Breast epithelium (tissue), 4 donors: ENCODE results near the gene OTUD1. TPM values are rescaled to one million over a fixed set of nuclear protein-coding genes. Genes with fewer than 3 reads are reported as not detected.

Experiments used
- DNase-seq, 2 donors: peaks; one replicate each; pipeline ENCODE4 v3.0.0-alpha.2; 2019; ENCODE audit warnings: low spot score in 2 of 2
- H3K27ac ChIP-seq, 2 donors: fragments of 200-600 bp; sonication (generic) in 1 of 2; one replicate each; pipeline ENCODE4 v1.5.1; 2016 to 2019; ENCODE audit warnings: mild to moderate bottlenecking in 1 of 2
- H3K27me3 ChIP-seq, 2 donors: fragments of 200-600 bp; sonication (generic) in 1 of 2; one replicate each; pipeline versions ENCODE4 v1.5.1 to v1.6.0; 2017 to 2019; ENCODE audit warnings: control low read depth in 1 of 2, mild to moderate bottlenecking in 1 of 2
- H3K36me3 ChIP-seq: fragments of 200-600 bp; one replicate; pipeline ENCODE4 v1.5.1; 2019
- H3K4me1 ChIP-seq, 2 donors: fragments of 200-600 bp; sonication (generic); one replicate each; pipeline ENCODE4 v1.5.1; 2016 to 2019; ENCODE audit warnings: control low read depth in 1 of 2
- H3K4me3 ChIP-seq, 3 donors: fragments of 200-600 bp; sonication (generic); 1 replicate in 2 of 3; 2 replicates in 1 of 3; pipeline ENCODE4 v1.5.1; 2016 to 2019; ENCODE audit warnings: mild to moderate bottlenecking in 3 of 3, moderate library complexity in 2 of 3
- H3K9me3 ChIP-seq, 2 donors: fragments of 200-600 bp; sonication (generic) in 1 of 2; one replicate each; pipeline ENCODE4 v1.5.1; 2016 to 2019; ENCODE audit warnings: control low read depth in 1 of 2
- POLR2A ChIP-seq: fragments of 450-650 bp; IDR thresholded peaks from one replicate; pipeline ENCODE4 v1.6.1; 2016; ENCODE audit warnings: antibody characterized with exemption, mild to moderate bottlenecking, moderate library complexity
- POLR2AphosphoS5 ChIP-seq, 3 donors: sonication (generic); formaldehyde crosslinking; IDR thresholded peaks; one replicate each; pipeline ENCODE4 v1.6.1; 2017; ENCODE audit warnings: antibody characterized with exemption in 3 of 3
- intact Hi-C: fragments of 100-400 bp; cut with DNase I; formaldehyde crosslinking; loops from one replicate; pipeline ENCODE4 v1.15.1; 2023; ENCODE audit warnings: low total_unique reads
- total RNA-seq, 3 donors: library from RNA; depleted of rRNA; stranded (reverse); fragments of >200 nt; gene quantifications; one replicate each; pipeline ENCODE4 v1.1.0, GENCODE V29; 2016
- TF ChIP-seq, protein P1 (sequence below), 3 donors: fragments of 450-650 bp; IDR thresholded peaks; one replicate each; pipeline ENCODE4 v1.5.1; 2016 to 2017; ENCODE audit warnings: antibody characterized with exemption in 3 of 3, mild to moderate bottlenecking in 3 of 3, moderate library complexity in 3 of 3

The OTUD1 gene
- total RNA-seq, 3 donors from 2014 or later = 8.8 to 20.2 (median 15.7) TPM

DNA sequence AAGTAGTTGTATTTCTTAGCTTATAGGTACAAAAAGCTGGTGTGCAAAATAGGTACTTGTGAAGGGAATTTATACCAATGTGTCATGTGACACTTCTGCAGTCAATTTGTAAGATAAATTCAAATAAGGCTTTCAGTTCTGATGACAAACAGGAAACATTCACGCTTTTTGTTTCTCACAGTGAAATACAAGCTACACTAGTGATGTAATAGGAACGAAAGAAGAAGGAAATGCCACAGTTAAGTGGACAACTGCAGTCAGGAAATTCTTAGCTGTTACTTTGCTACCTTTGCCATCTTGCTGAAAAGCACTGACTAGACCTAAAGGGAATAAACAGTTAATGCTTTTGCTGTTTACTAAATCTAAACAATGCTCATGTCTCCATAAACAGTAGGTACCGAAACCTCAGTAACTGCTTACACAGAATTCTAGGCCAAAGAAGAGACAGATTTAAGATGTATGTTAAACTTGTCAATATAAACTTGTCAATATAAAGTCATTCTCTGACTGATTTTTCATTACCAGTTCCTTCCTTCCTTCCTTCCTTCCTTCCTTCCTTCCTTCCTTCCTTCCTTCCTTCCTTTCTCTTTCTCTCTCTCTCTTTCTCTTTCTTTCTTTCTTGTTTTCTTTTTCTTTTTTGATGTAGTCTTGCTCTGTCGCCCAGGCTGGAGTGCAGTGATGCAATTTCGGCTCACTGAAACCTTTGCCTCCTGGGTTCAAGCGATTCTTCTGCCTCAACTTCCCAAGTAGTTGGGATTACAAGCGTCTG, 10.1 kb downstream of the OTUD1 start:
- intact Hi-C loops = no loop called here
- TF ChIP-seq POLR2A (no peak), POLR2AphosphoS5 (IDR thresholded peaks at IDR 0.05) (no peak)
- TF ChIP-seq, protein P1, sequence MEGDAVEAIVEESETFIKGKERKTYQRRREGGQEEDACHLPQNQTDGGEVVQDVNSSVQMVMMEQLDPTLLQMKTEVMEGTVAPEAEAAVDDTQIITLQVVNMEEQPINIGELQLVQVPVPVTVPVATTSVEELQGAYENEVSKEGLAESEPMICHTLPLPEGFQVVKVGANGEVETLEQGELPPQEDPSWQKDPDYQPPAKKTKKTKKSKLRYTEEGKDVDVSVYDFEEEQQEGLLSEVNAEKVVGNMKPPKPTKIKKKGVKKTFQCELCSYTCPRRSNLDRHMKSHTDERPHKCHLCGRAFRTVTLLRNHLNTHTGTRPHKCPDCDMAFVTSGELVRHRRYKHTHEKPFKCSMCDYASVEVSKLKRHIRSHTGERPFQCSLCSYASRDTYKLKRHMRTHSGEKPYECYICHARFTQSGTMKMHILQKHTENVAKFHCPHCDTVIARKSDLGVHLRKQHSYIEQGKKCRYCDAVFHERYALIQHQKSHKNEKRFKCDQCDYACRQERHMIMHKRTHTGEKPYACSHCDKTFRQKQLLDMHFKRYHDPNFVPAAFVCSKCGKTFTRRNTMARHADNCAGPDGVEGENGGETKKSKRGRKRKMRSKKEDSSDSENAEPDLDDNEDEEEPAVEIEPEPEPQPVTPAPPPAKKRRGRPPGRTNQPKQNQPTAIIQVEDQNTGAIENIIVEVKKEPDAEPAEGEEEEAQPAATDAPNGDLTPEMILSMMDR (IDR thresholded peaks at IDR 0.05) = no peak
- no peaks in the 10 kb centered on the region for H3K36me3 ChIP-seq
- H3K4me3 ChIP-seq = no peak overlapping the region
- no peak overlapping the region for H3K27ac ChIP-seq
- H3K9me3 ChIP-seq = no peaks in the 10 kb centered on the region
- no peak for DNase-seq
- H3K4me1 ChIP-seq = no peaks in the 10 kb centered on the region
- H3K27me3 ChIP-seq = no peaks in the 10 kb centered on the region

DNA sequence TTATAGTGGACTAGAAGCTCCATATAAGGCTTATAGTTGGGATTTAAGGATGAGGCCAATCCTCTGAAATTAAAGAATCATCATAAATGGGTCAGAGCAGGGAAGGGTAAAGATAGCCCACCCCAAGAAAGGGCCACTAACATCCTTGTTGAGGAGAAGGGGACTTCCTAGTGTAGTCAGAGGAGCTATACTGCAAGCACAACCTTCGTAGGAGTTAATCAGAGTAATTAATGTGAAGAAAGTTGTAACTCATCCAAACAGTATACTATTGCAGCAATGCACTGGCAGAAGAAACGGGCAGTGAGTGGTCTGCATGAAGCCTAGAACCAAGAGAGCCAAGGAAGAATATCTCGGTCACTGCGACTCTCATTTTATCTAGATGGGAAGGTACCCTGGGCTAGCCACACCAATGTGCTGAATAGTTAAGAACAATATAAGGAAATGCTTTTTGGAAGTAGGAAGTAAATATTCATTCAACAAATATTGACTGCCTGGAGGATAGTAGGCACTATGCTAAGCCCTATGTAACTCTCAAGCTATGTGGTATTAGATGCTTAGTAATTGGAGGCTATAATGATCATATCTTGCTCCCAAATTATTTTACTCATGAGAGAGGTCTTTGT, 13.3 kb downstream of the OTUD1 start:
- Histone ChIP-seq H3K4me1 (no peaks in the 10 kb centered on the region), H3K9me3 (no peaks in the 10 kb centered on the region), H3K27me3 (no peaks in the 10 kb centered on the region), H3K4me3 (no peak overlapping the region), H3K36me3 (no peaks in the 10 kb centered on the region), H3K27ac (no peak overlapping the region)
- DNase-seq = no peak
- intact Hi-C loops = no loop called here
- TF ChIP-seq POLR2A = no peak
- TF ChIP-seq POLR2AphosphoS5 (IDR thresholded peaks at IDR 0.05) = no peak
- TF ChIP-seq, protein P1 (IDR thresholded peaks at IDR 0.05) = no peak

GRCh38 chr10:23453465-23453864, 14.6 kb downstream of the OTUD1 start:
- H3K4me3 ChIP-seq = no peak overlapping the region

DNA sequence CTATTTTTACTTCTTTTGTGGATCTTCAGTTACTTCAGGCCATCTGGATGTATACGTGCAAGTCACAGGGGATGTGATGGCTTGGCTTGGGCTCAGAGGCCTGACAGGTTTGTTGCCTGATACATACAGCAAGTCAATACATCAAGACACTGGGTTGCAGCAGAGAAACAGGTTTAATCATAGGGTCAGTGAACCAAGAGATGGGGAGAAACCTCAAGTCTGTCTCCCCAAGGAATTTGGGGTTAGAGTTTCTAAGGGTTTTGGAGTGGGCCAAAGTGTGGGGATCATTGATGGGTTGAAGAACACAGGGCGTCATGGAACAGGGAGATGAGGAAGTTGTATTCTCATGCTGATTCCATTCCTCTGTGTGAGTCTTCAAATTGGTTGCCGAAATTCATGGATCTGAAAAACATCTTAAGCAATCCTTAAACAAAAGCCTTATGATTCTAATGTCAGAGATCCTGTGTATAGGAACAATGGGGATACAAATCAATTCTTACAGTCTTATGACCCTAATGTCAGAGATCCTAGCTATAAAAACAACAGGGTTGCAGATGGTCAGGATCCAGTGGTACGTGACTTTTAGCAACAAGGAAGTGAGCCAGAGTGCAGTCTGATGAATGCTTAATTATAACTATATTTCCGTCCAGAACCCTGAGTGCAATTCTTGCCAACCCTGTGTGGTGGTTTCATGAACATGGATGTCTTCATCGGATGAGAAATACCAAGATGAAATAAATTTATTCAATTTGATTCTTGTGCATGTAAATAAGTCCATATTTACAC, 18.9 kb downstream of the OTUD1 start:
- intact Hi-C loops = no loop called here

More at GRCh38 chr10:23453465-23453864, 14.6 kb downstream of the OTUD1 start:
- TF ChIP-seq POLR2AphosphoS5 (IDR thresholded peaks at IDR 0.05) = no peak
- TF ChIP-seq POLR2A = no peak
- TF ChIP-seq, protein P1 (IDR thresholded peaks at IDR 0.05) = no peak
- Histone ChIP-seq H3K9me3 (no peaks in the 10 kb centered on the region), H3K27me3 (no peaks in the 10 kb centered on the region), H3K4me1 (no peaks in the 10 kb centered on the region), H3K36me3 (no peaks in the 10 kb centered on the region), H3K27ac (no peak overlapping the region)
- DNase-seq = no peak
- intact Hi-C loops = no loop called here

More for the DNA sequence above, 18.9 kb downstream of the OTUD1 start:
- no peaks in the 10 kb centered on the region for H3K4me1 ChIP-seq
- H3K4me3 ChIP-seq = no peak overlapping the region
- DNase-seq = no peak
- no peak for TF ChIP-seq POLR2AphosphoS5 (IDR thresholded peaks at IDR 0.05)
- TF ChIP-seq POLR2A = no peak
- TF ChIP-seq, protein P1 (IDR thresholded peaks at IDR 0.05) = no peak
- no peaks in the 10 kb centered on the region for H3K36me3 ChIP-seq
- H3K9me3 ChIP-seq = no peaks in the 10 kb centered on the region
- H3K27ac ChIP-seq = no peak overlapping the region
- no peaks in the 10 kb centered on the region for H3K27me3 ChIP-seq
